Heart right ventricle (tissue), 16 donors: ENCODE results near the gene SSR3. TPM values are rescaled to one million over a fixed set of nuclear protein-coding genes. Genes with fewer than 3 reads are reported as not detected.

ENCODE experiments used
- ATAC-seq, 8 donors: fragments of 200-7000 bp; cut with Tn5 transposase; one replicate each; pipeline ENCODE4 v1.9.1; 2020; ENCODE audit warnings: mild to moderate bottlenecking in 8 of 8, moderate library complexity in 8 of 8, moderate number of reproducible peaks in 1 of 8
- DNase-seq, 2 donors: peaks; one replicate each; pipeline ENCODE4 v3.0.0-alpha.2; 2020
- H3K27ac ChIP-seq, 10 donors: fragments of 200-600 bp; sonication (generic) in 2 of 10; one replicate each; pipeline versions ENCODE4 v1.5.0 to v1.8.0; 2020 to 2022; ENCODE audit warnings: mild to moderate bottlenecking in 3 of 10
- H3K27me3 ChIP-seq, 7 donors: fragments of 200-600 bp; one replicate each; pipeline ENCODE4 v1.8.0; 2021 to 2022; ENCODE audit warnings: mild to moderate bottlenecking in 2 of 7
- H3K36me3 ChIP-seq, 9 donors: fragments of 200-600 bp; sonication (generic) in 1 of 9; one replicate each; pipeline versions ENCODE4 v1.5.0 to v1.8.0; 2020 to 2022; ENCODE audit warnings: mild to moderate bottlenecking in 2 of 9
- H3K4me1 ChIP-seq, 9 donors: fragments of 200-600 bp; sonication (generic) in 1 of 9; one replicate each; pipeline versions ENCODE4 v1.5.0 to v1.8.0; 2020 to 2022; ENCODE audit warnings: mild to moderate bottlenecking in 4 of 9
- H3K4me3 ChIP-seq, 10 donors: fragments of 200-600 bp; sonication (generic) in 2 of 10; one replicate each; pipeline versions ENCODE4 v1.5.0 to v1.8.0; 2020 to 2022; ENCODE audit warnings: mild to moderate bottlenecking in 7 of 10, moderate library complexity in 2 of 10
- H3K9me3 ChIP-seq, 11 donors: fragments of 200-600 bp in 10 of 11; sonication (generic) in 2 of 11; one replicate each; pipeline versions ENCODE4 v1.5.0 to v1.8.0; 2013 to 2022; ENCODE audit warnings: mild to moderate bottlenecking in 2 of 11, control low read depth in 1 of 11, moderate library complexity in 1 of 11
- CTCF ChIP-seq, 9 donors: fragments of 200-600 bp; sonication (generic) in 2 of 9; IDR thresholded peaks; one replicate each; pipeline versions ENCODE4 v1.5.0 to v1.8.0; 2021 to 2022; ENCODE audit warnings: antibody characterized with exemption in 9 of 9, mild to moderate bottlenecking in 5 of 9, moderate library complexity in 1 of 9
- WGBS, 2 donors: extraction: QIAGEN DNeasy Blood & Tissue Kit; methylation state at CpG; one replicate each; pipeline ENCODE4 v1.1.7; 2013; ENCODE audit warnings: inconsistent platforms in 1 of 2; 5-methylcytosine and 5-hydroxymethylcytosine counted together
- intact Hi-C, 10 donors: fragments of 100-400 bp; cut with DNase I; formaldehyde crosslinking; loops; one replicate each; pipeline versions ENCODE4 v1.11.1 to v1.14.2; 2022
- polyA plus RNA-seq, 2 donors: library from polyadenylated mRNA; stranded (reverse); fragments of 200-250 nt; gene quantifications; one replicate each; pipeline ENCODE4 v1.2.3, GENCODE V29; 2013
- total RNA-seq, 10 donors: library from RNA; stranded (reverse); fragmentation: NEBNext Ultra II Directional in 3 of 10; extraction: Animal tissue kit (Norgen Biotek cat#: 25700) in 3 of 10; gene quantifications; one replicate each; pipeline versions ENCODE4 v1.2.1 to v1.2.4, GENCODE V29; 2021 to 2023
- donor health status: Arrhythmogenic right ventricular cardiomyopathy.
- donor health status: ischemic (EF 13 %, LVEDD 7.1; RV severe dilation, severe dysfunction).
- donor health status: healthy with polysubstance abuse.
- donor health status: DM: no; HTN: yes; CAD: no.
- donor health status: DM: no; HTN: no; CAD: no.
- donor health status: ischemic (EF 25% LVEDD 6.9; RV normal size, moderate dysfunction).
- donor health status: ischemic (EF 25% LVEDD 5.7; RV mildly dilated, moderate dysfunction).
- donor health status: healthy.
- donor health status: DM: yes; HTN: yes; CAD: no.
- donor health status: Ischemic cardiomyopathy.
- donor health status: ischemic (EF 35%, LVEDD 5.7; RV mildly dilated, moderate dysfunction).
- donor health status: nonischemic (EF 11% LVEDD 7.7; RV severe dilation, severe dysfunction).
- donor health status: DM: yes; HTN: yes; CAD: no.
- donor health status: PGD.
- donor health status: ischemic (EF 29% LVEDD 5.4; RV normal size, mild dysfunction).
- donor health status: nonischemic (EF 23%, LVEDD 6.1; RV moderate dilation, normal function).

Gene SSR3
- total and polyA plus RNA-seq, 12 donors = 75.8 to 602 (median 216) TPM

DNA sequence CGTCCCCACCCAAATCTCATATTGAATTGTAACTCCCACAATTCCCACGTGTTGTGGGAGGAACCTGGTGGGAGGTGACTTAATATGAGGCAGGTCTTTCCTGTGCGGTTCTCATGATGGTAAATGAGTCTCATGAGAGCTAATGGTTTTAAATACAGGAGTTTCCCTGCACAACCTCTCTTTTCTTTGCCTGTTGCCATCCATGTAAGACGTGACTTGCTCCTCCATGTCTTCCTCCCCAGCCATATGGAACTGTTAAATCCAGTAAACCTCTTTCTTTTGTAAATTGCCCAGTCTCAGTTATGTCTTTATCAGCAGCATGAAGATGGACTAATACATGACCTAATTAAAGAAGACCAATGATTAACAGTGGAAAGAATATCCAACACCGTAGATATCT lies 56.6 kb downstream of the SSR3 start:
- Histone ChIP-seq H3K9me3 (peaks cover 0 to 10% (median 0%) of the 10 kb centered on the region in 11 donors), H3K27ac (no peak overlapping the region), H3K27me3 (no peaks in the 10 kb centered on the region), H3K36me3 (no peaks in the 10 kb centered on the region), H3K4me3 (no peak overlapping the region), H3K4me1 (peaks cover 0 to 8% (median 0%) of the 10 kb centered on the region in 9 donors)
- no peak for TF ChIP-seq CTCF (IDR thresholded peaks at IDR 0.05)
- WGBS, 2 donors = 84 to 88% methylated on average over 5 of the region's 5 CpGs
- ATAC-seq (no peak), DNase-seq (no peak)
- intact Hi-C loops = loop anchor here in 1 of 10 donors (10.0 kb wide), 1 partner anchor 114 kb away; no protein-coding TSS in a partner anchor

DNA sequence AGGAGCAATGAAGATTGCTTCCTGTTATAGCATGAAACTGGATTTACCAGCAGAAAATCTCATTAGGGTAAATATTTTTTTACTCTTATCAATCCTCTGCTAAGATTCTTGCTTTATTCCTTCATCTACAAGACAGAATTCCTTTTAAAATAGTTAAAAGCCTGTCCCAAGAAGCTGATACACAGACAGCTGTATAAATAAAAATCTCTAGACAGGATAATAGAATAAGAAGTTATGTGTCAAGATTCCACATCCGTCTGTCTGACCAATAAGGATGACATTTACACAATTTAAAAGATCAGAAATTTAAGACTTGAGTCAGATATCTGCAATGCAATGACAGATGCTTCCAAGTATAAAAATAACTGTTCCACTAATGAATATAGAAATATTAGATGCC lies 57.6 kb downstream of the SSR3 start:
- Histone ChIP-seq H3K4me1 (peaks cover 0 to 8% (median 0%) of the 10 kb centered on the region in 9 donors), H3K36me3 (no peaks in the 10 kb centered on the region), H3K27me3 (no peaks in the 10 kb centered on the region), H3K9me3 (peaks cover 0 to 10% (median 0%) of the 10 kb centered on the region in 11 donors), H3K27ac (peak overlapping the region in 2 of 10 donors; percentile 47 to 64), H3K4me3 (no peak overlapping the region)
- WGBS, 2 donors = 64 to 75% methylated on average over 1 of the region's 1 CpG
- no peak for TF ChIP-seq CTCF (IDR thresholded peaks at IDR 0.05)
- intact Hi-C loops = loop anchor here in 1 of 10 donors (10.0 kb wide), 1 partner anchor 113 kb away; no protein-coding TSS in a partner anchor
- ATAC-seq (peak in 1 of 8 donors; percentile 57), DNase-seq (no peak)

GRCh38 chr3:156495816-156496215 lies 59.1 kb downstream of the SSR3 start:
- Histone ChIP-seq H3K4me1 (peaks cover 0 to 13% (median 0%) of the 10 kb centered on the region in 9 donors), H3K4me3 (no peak overlapping the region), H3K27ac (peak overlapping the region in 1 of 10 donors; percentile 64), H3K36me3 (no peaks in the 10 kb centered on the region), H3K27me3 (no peaks in the 10 kb centered on the region), H3K9me3 (peaks cover 0 to 10% (median 0%) of the 10 kb centered on the region in 11 donors)
- intact Hi-C loops = loop anchor here in 1 of 10 donors (10.0 kb wide), 1 partner anchor 111 kb away; no protein-coding TSS in a partner anchor
- WGBS, 2 donors = 86 to 96% methylated on average over 1 of the region's 1 CpG
- no peak for ATAC-seq
- DNase-seq = no peak
- TF ChIP-seq CTCF (IDR thresholded peaks at IDR 0.05) = no peak

- Histone ChIP-seq H3K4me3 (no peak overlapping the region), H3K27me3 (no peaks in the 10 kb centered on the region), H3K27ac (peak overlapping the region in 1 of 10 donors; percentile 55), H3K4me1 (peaks cover 0 to 26% (median 3%) of the 10 kb centered on the region in 9 donors), H3K9me3 (peaks cover 0 to 8% (median 0%) of the 10 kb centered on the region in 11 donors), H3K36me3 (no peaks in the 10 kb centered on the region)
- no peak for TF ChIP-seq CTCF (IDR thresholded peaks at IDR 0.05)
- DNase-seq = no peak
- no peak for ATAC-seq
- WGBS, 2 donors = 82 to 88% methylated on average over 3 of the region's 3 CpGs
- intact Hi-C loops = loop anchor here in 1 of 10 donors (10.0 kb wide), 1 partner anchor 109 kb away; no protein-coding TSS in a partner anchor
Observed at GRCh38 chr3:156493887-156494286, 61.0 kb downstream of the SSR3 start.
